DMS53 treated with DMSO at 0.1 percent for 48 hours (cell line): ENCODE results near the gene USP43.
"Not testable (repeated sequence)": the region's sequence is repeated elsewhere in the genome, so short reads cannot be mapped to it uniquely, and the experiment has no call there.

Source experiments
- DNase-seq: peaks from one replicate; lab custom pipeline; 2025; ENCODE audit not compliant: unreplicated experiment; lab: John Stamatoyannopoulos, UW

USP43 gene

DNA sequence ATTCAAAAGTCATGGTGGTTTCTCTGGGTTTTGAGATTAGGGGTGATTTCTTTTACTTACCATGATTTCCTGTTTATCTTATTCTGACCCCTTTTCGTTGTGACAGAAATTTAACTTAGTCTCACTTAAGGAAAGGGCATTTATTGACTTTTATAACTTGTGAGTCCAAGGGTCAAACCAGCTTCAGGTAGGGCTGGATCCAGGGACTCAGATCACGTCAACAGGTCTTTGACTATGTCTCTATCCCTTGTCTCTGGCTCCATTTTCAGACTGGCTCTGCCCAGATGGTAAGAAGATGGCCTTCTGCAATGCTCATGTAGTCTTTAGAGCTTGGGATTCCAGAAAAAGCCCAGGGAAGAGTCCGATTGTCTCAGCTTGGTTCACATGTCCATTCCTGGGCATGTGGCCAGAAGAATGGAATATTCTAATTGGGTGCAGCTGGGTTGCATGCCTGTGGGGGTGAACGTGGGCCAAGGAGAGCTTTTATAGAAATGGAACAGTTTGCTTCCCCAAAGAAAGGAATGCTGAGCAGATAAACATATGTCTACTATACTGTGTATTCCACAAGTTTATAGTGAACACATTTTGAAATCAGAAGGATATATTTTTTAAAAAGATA, 13.4 kb downstream of the USP43 start:
- DNase-seq, result no peak

DNA sequence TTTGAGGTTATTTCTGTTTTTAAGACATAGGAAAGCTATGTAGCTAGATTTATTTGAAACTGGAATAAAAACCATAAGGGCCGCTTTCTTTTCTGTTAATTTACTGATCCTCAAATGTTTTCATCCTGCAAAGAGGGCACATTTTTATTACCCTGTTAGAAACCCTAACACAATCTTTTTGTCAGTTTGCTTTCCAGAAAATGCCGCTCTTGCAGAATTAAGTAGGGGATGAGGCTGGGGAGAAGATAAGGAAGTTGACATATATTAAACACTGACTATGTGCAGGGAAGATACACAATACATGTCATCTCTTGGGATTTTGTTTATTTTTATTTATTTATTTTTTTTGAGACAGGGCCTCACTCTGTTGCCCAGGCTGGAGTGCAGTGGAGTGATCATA, 15.7 kb downstream of the USP43 start:
- DNase-seq, result no peak

DNA sequence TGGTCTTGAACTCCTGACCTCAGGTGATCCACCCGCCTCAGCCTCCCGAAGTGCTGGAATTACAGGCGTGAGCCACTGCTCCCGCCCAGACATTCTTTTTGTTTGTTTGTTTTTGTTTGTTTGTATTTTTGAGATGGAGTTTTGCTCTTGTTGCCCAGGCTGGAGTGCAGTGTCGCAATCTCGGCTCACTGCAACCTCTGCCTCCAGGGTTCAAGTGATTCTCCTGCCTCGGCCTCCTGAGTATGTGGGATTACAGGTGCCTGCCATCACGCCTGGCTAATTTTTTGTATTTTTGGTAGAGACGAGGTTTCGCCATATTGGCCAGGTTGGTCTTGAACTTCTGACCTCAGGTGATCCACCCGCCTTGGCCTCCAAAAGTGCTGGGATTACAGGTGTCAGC, 18.2 kb downstream of the USP43 start:
- not testable (repeated sequence) for DNase-seq

DNA sequence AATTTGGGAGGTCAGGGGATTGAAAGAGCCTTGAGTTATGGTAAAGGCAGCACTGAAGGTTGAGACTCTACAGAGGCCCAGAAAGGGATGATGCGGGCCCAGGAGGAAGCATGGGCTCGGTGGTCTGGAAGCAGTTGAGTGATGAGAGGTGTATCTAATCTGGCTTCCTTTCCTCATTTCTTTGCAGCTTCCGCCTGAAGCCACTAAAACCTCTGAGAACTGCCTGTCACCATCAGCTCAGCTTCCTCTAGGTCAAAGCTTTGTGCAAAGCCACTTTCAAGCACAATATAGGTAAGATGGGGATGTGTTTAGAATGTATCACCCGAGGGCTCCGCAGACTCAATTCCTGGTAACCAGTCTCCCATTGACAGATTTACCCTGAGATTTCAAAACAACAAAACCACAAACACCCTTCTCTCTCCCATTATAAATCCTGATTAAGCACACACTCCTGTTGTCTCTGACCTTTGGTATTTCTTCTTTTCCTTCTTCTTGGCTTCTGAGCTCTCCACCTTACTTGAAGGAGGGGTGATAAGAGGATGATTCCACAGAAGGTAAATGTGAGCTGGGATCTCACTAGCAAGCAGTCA, 21.2 kb downstream of the USP43 start:
- no peak for DNase-seq

DNA sequence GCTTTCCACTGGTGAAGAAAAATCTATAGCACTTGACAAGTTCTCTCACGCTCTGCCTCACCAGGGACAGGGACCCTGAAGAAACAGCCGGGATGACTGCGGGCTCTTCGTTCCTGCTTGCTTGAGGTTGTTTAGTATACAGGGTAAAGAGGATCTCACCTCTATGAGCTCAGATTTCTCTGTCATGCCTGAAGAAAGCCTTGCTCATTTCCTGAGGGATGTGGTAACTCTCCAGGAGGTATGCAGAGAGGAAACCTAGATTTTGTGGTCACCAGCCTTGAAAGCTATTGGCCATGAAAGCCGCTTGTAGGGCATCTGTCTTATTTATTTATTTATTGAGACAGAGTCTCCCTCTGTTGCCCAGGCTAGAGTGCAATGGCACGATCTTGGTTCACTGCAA, 23.2 kb downstream of the USP43 start:
- DNase-seq, result no peak

DNA sequence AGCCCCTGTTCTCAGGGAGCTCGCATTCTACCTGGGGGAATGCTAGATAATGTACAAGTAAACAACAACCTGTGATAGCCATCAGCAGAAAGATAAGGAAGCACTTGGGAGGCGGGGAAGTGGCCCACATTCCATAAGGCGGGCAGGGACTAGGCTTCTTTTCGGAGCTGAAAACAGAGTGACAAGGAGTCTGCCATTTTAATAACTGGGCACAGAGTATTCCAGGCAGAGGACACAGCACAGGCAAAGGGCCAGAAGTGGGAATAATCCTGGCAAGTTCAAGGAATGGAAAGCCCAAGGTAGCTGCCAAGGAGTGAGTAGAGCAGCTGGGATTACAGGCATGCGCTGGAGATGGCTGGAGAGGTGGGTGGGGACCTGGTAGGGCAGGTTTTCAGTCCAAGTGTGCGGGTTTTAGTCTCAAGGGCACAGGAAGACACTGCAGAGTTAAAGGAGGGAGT, 24.3 kb downstream of the USP43 start:
- DNase-seq, result no peak

DNA sequence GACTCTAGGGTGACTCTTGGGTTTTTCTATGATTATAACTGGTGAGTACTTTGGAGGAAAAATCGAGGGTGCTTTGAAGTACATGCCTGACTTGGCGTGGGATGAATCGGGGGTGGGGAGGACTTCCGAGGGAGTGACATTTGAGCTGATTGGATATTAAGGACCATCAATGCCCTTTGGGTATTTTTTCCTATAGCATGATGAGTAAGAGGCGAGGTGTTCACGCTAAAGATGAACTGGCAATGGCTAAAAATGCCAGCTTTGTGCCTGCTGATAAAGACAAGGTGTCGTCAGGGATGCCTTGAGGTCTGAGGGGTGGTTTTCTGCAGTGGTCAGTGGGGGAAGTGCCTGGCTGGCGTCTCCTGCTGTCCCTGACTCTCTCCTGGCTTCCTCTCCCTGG, 25.3 kb downstream of the USP43 start:
- DNase-seq, result no peak

DNA sequence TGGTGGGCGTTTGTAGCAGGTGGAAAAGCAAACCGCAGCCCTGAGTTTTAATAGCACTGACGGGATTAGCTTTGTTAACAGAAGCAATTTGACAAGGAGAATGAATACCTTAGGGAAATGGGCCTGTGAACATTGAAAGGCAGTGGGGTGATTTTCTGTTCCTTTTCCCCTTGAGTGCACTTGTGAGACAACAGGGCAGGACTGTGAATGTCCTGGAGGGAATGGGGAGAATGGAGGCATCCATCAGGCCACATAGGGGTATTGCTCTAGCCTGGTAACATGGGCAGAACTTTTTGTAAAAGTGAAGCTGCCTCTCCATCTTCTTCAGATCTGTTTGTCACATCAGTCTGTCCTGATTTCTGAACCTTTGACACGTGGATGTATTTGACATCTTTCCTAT, 26.2 kb downstream of the USP43 start:
- no peak for DNase-seq

DNA sequence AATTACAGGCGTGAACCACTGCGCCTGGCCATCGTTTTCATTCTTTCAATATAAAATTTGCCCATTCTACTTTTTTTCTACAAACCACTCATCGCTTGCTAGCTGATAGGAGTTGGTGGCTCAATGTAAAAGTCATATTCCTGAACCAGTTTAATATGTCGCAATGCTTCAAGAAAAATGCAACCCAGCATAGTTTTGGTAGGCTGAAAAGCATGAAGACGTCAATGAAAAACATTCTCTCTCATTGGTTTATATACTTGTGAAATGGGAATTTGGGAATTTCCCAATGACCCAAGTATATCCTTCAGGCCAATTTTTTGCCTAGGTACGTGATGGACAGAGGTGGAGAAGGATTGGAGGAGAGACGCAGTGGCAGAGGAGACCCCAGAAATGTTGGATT, 26.9 kb downstream of the USP43 start:
- DNase-seq, result no peak

DNA sequence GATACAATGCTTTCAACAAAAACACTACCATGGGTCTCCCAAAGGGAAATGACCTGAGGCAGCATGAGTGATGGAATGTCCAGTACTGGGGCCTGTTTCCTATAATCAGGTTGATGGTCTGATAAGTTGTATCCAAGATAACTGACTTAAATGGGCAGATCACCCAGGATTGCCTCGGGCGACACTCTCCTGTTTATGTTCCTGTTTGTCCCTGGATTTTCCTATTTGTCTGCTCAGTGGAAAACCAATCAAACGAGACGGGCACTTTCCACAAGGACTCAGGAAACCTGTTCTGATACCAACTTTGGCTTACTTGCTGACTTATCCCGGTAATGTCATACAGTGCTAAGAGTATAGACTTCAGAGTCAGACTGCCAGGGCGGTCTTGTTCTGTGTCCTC, 27.4 kb downstream of the USP43 start:
- no peak for DNase-seq

DNA sequence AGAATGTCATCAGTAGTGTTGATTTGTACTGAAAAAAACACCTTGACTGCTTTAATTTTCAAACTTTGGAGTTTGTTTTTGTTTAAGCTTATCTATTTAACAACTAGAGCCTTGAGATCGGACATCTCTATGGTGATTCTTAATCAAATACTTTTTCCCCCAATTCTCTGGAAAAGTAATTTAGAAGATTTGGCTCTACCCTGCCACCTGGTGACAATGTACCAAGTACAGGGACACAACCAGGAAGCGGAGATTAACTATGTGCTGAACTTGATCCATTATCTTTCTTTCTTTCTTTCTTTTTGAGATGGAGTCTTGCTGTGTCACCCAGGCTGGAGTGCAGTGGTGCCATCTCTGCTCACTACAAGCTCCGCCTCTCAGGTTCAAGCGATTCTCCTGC, 30.8 kb downstream of the USP43 start:
- DNase-seq, result no peak

DNA sequence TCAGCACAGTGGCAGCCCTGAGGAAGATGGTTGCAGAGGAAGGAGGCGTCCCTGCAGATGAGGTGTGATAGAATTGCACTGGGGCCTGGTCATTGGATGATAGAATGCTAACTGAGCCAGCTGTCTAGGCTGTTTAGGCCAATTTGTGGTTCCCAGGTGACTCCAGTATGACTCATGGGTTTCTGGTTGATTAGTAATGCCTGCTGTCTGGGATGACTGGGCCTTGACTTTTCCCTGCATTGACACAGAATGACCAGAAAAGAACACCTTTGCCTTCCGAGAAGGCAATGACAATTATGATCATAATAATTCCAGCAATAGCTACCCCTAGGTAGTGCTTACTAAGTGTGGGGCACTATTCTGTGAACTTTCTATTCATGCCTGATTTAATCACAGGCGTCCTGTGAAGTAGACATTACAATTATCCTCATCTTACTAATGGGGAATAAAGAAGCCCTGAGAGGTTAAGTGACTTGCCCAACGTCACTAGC, 31.5 kb downstream of the USP43 start:
- no peak for DNase-seq

DNA sequence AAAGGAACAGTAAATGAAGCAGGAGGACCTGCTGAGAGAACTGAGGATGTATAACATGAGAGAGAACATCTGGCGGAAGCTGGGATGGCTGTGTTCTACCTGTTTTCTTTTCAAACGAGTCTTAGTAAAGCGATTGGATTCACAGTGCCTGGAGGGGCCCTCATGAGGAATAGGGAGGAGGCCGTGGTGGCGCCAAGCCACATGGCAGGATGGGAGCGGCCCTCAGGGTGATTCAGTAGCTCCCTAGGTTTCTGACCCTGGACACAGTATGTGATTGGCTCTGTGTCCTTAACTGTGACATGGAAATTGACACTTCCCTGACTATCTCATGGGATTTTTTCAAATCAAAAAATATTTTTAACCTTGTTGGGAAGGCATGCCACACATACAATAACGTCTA, 32.1 kb downstream of the USP43 start:
- DNase-seq, result no peak

DNA sequence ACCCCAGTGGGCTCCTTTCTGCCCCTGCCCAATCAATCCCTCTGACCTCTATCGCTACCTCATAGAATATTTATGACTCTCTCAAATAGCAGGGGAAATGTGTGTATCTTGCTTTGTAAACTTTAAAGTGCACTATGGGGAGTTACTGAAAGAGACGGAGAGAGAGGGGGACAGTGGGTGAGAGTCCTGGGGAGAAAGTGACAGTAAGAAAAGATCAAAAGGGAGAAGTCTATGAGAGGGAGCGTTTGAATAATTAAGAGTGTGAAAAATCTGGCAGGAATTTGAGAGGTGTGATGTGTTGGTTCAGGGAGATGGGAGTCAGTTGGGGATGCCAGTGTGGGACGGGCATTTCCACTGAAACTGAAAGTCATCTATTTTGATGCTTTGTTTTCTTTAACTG, 32.6 kb downstream of the USP43 start:
- DNase-seq, result no peak

DNA sequence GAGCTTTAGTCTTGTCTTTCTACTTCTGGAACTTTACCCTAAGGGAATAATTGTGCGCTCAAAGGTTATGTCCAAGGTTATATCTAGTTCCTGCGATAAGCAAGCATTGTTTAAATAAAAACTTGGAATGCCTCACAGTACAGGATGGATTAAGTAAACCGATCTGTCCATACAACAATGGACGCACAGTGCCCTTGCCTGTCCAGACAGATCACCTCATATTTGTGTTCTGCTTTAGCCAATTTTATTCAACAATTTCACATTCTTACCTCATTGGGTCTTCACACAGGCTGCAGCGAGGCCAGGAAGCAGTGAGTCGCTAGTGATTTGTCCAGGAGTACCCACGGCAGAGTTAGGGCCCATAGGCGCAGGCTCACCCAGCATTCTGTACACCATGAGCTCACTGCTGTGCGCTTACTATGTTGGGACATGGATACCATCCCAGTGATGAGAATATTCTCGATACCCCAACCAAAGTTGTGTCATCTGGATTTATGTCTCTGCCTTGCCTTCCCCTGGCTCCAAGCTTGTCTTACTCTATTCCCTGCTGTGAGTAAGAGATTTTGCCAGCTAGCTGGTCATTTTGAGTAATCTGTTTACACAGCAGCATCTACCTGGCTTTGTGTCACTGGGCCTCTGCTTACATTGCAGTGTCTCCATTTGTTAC, 39.8 kb downstream of the USP43 start:
- DNase-seq, result no peak

DNA sequence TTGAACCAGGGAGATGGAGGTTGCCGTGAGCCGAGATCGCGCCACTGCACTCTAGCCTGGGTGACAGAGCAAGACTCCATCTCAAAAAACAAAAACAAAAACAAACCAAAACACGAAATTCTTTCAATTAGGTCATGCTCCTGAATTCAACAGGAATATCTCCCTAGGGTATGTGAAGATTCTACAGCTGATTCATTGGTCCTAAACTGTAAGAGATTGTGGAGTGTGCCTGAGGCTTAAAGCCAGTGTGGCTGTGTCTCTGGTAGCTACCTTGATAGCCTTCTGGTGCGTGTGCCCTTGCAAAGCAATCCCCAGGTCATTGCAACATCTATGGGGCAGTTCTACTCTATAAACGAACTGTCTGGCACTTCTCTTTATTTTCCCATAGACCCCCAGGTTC, 48.4 kb downstream of the USP43 start:
- DNase-seq, result no peak

DNA sequence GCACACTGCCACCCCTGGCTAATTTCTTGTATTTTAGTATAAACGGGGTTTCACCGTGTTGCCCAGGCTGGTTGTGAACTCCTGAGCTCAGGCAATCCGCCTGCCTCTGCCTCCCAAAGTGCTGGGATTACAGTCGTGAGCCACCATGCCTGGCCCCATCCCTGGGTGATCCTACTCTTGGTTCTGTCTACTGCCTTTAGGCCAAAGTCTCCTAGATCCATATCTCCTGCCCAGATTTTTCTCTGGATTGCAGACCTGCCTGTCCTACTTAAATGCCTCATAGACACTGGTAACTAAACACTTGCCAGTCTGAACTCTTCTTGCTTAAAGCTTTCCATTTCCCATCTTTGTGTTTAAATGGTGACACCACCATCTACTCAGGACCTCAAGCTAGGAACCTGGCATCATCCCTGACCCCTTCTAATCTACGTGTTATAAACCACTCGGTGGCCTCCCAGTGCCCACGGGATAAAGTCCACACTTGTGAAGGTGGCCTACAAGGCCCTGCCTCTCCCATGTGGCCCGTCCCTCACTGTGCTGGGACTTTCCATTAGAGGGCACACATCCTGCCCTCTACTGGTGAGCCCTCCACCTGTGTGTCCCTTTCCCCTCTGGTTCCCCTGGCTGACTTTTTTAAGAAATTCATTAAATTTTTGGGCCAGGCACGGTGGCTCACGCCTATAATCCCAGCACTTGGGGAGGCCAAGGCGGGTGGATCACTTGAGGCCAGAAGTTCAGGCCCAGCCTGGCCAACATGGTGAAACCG, 51.1 kb downstream of the USP43 start:
- no peak for DNase-seq

DNA sequence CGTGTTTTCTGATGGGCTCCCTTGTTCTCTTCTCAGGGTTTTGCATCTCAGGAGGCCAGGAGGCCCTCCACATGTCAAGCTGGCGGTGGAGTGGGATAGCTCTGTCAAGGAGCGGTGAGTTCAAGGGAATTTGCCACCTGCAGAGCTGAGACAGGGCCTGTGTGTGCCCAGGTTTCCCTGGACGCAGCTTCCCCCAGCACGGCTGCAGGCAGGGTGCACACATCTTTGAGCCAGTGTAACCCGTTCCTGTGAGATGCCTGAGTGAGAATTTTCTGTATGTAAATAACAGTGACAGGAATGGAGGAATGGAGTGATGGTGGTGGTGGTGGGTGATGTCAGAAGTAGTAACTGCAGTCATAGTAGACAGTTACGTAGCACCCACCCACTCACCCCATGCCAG, 54.8 kb downstream of the USP43 start:
- no peak for DNase-seq

DNA sequence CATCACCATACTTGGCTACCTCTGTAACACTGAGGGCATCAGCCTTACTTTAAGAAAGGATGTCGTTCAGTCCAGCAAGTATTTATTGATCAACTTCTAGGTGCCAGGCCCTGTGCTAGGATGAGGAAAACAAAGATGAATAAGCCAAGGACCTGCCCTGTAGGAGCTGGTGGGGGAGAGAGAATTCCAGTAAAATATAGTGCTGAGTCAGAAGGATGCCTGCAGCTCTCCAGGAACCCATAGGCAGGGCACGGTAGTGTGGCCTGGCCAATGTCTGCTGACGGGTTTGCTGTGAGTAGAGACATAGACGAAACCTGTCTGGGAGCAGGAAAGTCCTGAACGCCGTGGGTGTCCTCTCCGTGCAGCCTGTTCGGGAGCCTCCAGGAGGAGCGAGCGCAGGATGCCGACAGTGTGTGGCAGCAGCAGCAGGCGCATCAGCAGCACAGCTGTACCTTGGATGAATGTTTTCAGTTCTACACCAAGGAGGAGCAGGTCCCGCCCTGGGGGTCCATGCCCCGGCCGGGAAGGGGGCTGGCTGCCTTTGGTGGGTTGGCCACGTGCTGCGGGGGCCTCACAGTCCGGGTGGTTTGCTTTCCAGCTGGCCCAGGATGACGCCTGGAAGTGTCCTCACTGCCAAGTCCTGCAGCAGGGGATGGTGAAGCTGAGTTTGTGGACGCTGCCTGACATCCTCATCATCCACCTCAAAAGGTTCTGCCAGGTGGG, 55.6 kb downstream of the USP43 start:
- DNase-seq, result no peak

DNA sequence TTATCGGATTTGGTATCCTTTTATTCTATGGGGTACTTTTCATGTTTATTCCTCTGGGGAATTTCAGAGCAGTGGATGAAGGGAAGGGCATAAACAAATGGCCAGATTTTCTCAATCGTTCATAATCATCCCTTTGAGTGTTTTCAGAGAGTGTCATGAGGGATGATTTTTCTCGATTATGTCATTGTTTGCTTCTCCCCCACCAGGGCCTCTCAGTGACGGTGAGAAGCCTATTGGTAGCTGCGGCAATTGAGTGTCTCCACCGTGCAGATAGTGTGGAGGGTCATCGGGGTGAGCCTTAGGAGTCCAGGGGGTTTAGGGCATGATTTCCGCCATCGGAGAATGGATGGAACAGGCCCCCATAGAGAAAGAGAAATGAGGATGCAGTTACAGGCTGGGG, 57.2 kb downstream of the USP43 start:
- DNase-seq, result no peak
